GM18498 (cell line): ENCODE results near the gene DDX41.
"Not testable (repeated sequence)": the region's sequence is repeated elsewhere in the genome, so short reads cannot be mapped to it uniquely, and the experiment has no call there.

ENCODE experiments used
- ATAC-seq: cut with Tn5 transposase; IDR thresholded peaks from one replicate; pipeline ENCODE4 v1.9.1; 2021; ENCODE audit warnings: mild to moderate bottlenecking, moderate library complexity; ENCODE audit not compliant: unreplicated experiment

Gene DDX41

DNA sequence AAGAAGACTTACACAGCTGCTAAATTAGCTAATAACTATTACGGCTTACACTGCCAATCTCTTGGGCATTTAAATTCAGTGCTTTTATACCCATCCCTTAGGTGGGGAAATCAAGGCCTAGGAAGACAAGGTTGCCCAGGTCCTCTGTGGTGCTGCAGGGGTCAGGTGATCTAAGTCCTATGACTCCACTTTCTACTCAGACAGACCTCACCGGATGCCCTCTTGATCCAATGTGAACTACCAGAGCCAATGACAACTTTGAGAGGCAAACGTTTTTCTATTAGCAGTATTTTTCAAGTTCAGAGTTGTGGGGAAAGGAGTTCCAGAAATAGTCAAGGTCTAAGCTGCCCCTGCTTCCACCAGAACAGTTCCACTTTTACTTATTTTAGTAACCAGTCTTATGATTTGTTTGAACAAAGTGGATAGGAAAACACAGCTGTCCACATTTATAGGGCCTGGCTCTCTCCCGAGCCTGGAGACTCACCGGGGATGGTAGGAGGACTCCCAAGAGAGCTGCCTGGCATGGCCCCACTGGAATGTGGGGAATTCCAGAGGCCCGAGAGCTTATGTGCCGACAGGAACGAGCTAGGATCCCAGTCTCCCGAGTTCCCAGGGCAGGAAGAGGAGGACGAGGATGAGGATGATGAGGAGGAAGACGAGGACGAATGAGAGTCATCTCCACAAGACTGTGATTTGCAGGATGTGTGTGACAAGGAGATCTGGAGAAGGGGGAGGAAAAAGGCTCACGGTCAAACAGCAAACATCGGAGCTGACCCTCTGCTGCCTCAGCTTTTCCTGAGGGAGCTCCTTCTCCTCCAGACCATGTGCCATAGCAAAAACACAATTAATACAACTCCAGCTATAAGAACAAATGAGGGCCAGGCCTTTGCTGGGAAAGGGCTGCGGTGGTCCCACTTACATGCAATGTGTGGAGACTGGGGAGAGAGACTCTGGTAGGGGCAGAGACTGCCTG is 20.9 kb upstream of the DDX41 start:
- ATAC-seq: no peak

DNA sequence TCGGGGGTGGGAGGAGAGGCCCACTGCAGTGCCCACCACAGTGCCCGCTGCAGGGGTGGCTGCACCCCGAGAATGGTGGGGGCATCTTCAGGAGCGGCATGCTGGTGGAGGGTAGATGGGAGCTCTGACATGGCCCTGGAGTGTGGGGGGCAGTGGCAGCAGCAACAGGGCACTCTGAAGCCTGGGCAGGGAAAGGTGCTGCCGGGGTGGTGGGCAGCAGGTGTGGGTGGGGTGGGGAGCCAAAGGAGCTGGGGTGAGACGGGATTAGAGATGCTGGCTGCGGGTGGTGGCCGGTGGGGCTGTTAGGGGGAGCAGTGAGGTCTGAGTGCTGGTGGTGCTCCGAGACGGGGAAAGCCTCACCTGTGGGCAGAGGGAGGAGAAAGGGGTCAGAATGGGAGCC is 19.6 kb upstream of the DDX41 start:
- ATAC-seq: no peak

DNA sequence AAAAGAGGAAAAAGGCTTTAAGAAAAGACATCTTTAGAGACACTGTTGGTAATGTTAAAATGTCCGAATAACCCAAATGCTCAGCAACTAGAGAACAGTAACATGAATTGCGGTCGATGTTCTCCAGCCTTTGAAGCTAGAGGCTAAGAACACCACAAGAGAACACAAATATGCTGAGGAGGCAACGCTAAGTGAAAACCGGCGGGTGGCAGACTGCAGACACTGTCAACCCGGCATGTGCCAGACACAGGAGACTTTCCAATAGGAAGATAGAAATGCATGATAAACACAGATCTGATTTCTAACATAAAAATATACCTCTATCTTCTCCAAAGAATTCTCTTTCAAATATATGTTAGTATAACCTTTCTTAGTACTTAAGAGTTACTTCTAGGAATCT is 18.4 kb upstream of the DDX41 start:
- no peak for ATAC-seq

DNA sequence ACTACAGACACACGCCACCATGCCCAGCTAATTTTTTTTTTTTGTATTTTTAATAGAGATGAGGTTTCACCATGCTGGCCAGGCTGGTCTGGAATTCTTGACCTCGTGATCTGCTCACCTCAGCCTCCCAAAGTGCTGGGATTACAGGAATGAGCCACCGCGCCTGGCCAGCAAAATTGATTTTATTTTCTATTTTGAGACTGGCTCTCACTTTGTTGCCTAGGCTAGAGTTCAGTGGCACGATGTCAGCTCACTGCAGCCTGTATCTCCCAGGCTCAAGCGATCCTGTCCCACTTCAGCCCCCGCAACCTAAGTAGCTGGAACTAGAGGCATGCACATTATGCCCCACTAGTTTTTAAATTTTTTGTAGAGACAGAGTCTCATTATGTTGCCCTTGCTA is 17.7 kb upstream of the DDX41 start:
- not testable (repeated sequence) for ATAC-seq

DNA sequence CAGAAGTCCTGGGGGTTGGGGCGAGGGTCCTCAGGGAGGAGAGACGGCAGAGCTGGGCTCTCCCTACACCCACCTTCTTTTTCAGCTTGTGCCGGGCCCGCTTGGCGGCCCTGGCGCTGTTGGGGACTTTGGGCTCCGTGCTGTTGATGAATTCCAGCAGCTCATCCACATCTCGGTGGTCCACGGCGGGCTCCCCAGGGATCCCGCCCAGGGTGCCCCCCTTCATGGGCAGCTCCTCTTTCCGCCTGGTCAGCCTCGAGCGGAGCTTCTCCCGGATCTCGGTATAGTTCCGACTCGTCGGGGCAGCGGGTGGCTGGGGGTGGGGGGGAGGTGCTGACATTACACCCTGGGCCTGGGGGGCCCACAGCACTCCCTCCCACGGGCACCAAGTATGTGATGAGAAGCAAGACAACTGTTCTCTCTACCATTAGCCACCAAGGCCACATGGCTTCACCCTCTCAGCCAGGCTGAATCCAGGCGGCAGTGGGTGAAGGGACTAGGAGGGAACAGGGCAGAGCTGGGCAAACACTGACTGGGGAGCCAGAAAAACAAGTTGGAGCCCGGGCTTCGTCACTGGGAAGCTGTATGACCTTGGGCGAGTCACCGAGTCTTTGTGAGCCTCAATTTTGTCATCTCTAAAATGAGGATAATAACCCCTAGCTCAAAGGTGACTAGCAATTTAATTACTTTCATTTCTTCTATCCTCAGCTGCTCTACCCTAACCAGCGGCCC is 14.6 kb upstream of the DDX41 start:
- no peak for ATAC-seq

DNA sequence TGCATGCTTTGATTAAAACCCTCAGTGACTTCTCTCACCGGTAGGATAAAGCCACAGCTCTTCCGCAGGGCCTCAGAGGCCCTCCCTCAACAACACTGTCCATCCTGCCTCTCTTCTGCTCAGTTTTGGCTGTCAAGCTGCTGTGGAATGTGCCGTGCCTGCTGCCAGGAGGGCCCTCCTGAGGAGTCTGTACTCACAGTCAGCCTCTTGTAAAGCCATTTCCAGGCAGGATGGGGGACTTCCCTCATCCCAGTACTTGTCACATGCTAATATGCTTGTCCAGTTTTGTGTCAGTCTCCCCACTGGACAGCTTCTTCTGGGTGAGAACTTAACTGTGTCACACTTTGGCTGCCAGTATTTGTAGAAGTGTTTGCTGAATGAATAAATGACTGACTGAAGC is 13.9 kb upstream of the DDX41 start:
- no peak for ATAC-seq

DNA sequence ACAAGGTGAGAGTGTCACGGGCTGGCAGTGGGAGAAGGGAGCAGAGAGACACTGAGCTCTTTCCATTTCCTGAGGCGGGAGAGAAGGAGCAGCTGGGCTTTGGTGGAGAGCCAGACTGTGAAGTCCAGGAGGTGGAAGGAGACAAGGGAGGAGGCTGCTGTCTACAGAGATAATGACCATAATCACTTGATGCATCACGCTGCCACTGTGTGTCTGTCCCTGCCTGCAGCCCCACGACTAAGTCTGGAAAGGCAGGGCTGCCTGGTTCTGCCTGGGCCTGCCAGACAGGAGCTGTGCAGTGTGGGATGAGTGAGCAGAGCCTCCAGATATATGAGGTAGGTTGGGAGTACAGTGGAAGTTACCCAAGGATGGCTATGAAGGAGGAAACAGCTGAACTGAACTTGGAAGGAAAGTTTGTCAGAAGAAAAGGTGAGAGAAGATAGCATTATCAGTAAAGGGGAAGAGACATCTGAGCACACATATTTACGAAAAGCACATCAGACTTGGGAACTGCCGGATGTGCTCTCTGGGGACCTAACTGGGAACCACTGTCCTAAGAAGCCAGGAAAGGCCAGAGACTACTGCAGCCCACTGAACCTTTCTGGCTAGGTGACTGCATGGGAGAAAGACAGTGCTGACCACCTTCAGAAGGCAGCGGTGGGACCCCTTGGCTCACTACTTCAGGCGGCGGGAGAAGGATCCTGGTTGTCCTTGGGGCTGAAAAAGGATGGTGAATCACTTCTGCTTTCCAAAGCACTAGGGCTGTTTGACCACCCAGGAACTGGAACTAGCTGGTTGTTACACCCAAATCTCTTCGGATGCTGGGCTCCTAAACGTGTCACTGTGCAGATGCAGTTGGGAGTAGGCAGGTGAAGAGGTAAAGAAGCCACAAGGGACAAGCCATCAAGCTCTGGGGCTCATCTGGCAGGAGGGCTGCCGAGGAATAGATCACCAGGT is 12.8 kb upstream of the DDX41 start:
- no peak for ATAC-seq

DNA sequence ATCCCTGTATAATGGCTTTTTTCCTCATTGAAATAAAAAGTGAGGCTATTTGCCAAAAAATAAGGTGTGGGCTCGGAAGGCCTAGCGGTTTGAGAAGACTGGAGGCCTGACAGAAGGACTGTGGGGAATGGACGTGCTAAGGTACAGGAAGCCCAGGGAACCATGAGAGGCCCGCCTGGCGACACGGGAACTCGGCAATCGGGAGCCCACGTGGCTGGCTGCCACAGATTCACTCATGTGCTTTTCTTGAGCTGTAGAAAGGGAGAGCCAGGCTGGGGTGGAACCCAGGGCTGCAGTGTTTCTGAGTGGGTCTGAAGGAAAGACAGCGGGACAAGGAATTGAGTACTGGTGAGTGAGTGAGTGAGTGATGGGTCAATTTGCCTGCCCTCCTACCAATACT is 11.9 kb upstream of the DDX41 start:
- ATAC-seq: no peak

DNA sequence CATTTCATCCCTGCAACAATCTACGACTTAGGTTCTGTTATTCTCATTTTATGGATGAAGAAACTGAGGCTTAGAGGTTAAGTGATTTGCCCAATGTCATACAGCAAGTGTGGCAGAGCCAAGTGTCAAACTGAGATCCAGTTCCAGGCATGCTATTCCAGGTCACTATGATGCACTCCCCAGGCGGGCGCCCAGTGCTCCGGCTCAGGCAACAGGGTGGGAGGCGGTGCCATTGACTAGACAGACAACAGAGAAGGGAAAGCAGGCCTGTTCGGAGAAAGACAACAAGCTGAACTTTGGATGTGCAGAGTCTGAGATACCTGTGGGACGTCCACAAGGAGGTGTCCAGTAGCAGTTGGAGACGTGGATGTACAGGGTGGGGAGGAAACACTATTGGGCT is 10.8 kb upstream of the DDX41 start:
- no peak for ATAC-seq

DNA sequence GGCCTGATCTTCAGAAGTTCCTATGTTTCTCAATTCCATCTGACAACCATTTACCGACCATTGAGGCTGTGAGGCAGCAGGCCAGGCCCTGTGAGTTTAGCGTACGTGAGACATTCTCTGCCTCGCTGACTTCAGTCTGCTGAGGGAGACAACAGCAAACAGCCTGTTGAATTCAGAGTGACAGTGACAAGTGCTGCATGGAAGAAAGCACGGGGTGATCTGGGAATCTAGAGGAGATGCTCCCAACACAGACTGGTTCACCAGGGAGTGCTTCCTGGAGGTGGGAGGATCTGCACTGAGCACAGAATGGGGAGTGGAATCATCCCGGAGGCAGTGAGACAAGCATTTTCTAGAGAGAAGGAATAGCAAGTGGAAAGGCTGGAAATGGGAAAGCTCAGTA is 10.0 kb upstream of the DDX41 start:
- no peak for ATAC-seq

DNA sequence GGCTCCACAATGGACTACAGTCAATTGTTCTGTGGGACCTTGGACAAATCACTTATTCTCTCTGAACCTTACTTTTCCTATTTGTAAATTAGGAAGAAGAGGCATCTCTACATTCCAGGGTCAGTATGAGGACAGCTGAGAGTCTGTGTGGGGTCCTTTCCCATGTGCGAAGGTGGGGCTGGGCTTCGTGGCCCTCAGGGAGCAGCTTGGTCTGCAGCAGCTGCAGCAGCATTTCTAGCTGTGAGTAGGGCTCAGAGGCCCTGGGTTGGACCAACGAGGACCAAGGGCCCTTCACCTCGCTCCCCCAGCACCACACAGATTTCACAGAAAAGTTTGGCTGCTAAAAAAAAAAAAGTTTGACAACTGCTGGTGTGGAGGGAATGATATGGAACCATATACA is 9.4 kb upstream of the DDX41 start:
- ATAC-seq: no peak

DNA sequence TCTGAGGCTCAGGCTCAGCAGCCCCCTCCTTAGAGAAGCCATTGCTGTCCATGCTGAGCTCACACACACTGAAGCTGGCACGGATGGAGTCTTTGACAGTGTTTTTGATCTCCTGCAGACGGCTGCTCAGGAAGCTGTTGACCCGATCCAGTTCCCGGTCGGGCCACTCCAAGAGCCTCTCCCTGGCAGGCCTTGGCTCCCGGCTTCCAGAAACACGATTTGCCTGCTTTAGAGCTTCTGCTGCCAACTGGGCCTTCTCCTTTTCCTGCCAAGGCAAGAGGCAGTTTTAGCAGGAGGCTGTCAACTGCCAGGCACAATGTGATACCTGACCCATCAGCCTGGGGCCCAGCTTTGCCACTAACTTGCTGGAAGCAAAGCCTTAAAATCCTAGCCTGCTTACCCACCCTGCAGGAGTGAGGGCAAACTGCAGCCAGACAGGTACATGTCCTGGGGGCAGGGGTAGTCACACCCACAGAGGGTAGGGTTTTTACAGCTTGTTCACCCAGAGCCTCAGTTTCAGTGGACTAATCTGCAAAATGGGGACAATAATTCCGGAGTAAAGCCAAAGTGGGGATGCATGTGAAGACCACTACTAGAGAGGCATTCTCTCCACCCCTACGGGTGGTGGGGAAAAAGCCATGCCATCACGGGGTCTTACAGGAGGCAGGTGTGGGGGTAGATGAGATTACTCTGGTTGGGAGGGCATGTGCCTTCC is 8.3 kb upstream of the DDX41 start:
- ATAC-seq: no peak

DNA sequence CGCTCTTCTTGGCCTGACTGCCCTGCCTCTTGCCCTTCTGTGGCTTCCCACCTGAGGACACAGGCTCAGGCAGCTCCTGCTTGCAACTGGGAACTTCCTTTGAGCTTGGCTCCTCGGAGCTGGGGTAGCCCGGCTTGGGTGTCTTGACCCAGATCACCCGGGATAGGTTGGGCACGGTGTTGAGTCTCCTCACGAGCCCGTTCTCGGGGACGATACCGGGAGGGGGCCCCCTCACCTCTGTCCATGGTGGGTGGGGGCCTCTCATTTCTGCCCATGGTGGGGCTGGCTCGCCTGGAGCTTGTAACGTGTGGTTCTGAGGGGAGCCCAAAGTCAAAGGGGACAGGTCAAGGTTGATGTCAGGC is 7.8 kb upstream of the DDX41 start:
- ATAC-seq: no peak

DNA sequence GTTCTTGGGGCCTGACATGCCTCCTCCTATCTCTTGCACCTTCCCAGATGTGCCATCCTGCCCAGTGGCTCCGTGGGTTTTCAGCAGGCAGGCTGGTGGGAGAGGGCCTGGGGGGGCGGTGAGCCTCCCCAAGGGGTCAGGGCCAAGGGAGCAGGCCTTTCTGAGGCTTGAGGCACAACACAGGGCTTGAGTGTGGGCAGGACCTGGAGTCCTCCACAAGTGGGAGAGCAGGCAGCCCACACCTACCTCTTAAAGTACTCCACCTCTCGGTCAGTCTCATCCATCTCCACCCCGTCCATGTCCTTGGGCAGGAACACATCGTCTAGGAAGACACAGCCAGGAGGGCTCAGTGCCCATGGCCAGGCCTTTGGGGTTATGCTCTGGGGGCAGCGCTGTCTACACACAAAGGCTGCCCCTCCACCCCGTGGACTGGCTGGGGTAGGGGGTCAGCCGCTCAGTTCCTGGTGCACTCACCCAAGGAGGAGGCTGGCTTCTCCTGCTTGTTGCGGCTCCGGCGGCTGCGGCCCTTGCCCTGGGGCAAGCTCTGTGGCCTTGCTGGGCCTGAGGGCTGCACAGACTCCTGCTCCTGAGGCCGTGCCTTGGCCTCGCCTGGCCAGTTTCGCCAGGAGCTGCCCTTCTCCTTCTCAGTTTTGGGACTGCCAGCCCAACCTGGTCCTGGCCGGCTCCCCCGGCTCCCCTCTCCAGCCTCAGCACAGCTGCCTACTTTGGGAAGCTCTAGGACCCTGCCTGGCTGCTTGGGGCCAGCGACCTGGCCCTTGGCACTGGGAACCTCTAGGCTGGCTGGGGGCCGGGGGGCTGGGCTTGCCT is 7.2 kb upstream of the DDX41 start:
- ATAC-seq: no peak

DNA sequence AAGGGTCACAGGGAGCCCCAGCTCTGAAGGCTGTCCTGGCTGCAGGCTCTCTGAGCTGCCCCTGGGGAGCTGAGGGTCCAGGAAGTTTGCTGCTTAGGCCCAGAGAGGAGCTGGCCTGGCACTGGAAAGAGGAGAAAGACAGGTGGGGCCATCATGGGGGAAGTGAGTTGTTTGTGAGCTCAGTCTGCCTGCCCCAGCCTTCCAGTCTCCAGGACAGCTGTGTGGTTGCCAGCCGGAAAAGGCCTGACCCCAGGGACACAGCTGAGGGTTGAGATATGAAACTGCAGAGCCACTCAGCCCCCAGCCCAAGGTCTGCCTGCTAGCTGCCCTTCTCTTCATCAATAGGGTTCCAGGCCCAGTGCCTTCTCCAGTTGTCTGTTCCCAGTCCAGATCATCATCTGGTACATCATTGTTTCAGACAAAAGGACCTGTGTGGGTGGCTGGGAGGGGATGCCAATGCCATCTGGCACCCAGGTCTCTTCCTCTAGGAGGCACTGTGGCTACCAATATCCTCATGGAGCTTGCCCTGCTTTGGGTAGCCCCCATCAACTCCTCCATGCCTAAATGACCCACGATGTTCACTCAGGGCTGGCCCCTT is 4.3 kb upstream of the DDX41 start:
- no peak for ATAC-seq

DNA sequence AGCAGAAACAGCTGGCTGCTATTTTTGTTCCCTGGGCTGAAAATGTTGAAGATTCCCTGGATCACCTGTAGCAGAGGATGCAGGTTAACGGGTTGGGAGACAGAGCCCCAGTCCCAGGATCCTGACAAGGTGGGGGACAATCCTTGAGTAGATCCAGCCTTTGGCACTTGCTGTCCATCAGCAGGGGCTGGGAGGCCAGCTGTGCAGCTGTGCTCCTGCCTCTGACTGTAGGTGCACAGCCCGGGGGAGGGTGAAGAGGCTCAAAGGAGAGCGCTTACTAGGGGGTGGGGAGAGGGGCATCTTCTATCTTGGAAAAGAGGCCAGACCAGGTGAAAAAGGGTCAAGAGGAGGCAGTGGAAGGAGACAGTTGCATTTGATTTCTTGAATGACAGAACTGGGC is 3.5 kb upstream of the DDX41 start:
- no peak for ATAC-seq

DNA sequence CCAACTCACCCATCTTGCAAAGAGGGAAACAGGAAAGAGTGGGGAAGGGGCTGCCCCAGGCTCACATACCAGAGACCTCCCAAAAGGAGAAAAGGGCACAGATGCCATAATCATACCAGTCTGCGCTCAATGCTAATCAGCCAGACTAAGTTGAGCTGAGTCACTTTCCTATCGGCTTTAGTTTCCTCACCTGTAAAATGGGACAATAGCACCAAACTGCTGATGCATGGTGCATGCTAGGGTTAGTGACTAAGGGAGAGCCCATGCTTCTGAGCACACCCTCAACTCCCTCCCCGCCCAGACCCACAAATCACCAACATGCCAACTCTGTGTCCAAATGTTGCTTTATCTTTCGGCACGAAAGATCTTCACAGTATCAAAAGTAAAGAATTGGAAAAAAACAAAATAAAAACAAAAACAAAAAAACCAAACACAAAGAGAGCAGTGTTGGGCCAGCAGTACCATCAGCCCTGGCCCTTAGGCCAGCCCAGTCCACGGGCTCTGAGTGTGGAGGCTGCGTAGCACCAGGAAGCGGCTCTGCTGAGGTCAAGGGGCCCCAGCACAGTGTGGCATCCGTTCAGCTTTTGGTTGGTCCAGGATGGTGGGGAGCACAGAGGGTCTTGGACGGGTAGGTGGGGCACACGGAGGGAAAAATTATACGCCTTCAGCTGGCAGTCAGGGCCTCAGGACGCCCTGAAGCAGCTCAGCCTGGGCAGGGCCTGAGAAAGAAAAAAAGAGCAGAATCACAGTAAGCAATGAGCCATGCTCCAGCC is 2.9 kb upstream of the DDX41 start:
- no peak for ATAC-seq

DNA sequence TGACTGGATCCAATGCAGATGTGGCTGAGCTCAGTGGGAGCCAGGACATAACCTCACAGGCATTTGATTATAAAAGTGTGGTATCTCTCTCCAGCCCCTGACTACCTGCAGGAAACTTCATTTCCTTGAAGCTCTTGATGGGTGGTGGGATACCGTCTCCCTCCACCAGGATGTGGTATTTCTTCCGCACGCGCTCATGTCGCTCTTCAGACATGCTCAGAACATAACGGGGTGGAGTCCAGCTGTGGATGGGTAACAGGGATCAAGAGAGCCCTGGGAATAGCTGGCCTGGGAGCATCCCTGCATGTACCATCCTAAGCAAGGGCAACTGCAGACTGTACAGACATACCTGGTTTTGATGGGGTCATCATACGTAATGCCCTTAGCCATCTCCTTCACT is 1.2 kb downstream of the DDX41 start:
- no peak for ATAC-seq

DNA sequence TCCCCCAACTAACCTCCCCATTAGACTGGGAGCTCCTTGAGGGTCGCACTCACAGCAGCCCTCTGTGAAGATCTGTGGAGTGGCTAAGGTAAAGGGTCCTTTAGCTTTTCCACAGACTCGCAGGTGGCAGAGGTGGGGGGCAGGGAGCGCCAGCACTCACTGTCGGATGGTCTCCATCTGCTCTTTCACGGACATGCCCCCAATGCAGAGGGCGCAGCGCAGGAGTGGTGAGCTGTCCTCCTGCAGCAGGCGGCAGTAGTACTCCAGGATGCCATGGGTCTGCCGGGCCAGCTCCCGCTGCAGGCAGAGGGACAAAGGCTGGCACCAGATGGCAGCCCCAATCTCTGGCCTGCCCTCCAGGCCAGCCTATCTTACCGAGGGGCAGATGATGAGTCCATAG is 2.2 kb downstream of the DDX41 start:
- no peak for ATAC-seq
